GM18517 (cell line): ENCODE results near the gene PRDM13.

Experiments used
- ATAC-seq: cut with Tn5 transposase; IDR thresholded peaks from one replicate; pipeline ENCODE4 v1.9.1; 2021; ENCODE audit warnings: mild to moderate bottlenecking, moderate library complexity; ENCODE audit not compliant: unreplicated experiment

The PRDM13 gene

DNA sequence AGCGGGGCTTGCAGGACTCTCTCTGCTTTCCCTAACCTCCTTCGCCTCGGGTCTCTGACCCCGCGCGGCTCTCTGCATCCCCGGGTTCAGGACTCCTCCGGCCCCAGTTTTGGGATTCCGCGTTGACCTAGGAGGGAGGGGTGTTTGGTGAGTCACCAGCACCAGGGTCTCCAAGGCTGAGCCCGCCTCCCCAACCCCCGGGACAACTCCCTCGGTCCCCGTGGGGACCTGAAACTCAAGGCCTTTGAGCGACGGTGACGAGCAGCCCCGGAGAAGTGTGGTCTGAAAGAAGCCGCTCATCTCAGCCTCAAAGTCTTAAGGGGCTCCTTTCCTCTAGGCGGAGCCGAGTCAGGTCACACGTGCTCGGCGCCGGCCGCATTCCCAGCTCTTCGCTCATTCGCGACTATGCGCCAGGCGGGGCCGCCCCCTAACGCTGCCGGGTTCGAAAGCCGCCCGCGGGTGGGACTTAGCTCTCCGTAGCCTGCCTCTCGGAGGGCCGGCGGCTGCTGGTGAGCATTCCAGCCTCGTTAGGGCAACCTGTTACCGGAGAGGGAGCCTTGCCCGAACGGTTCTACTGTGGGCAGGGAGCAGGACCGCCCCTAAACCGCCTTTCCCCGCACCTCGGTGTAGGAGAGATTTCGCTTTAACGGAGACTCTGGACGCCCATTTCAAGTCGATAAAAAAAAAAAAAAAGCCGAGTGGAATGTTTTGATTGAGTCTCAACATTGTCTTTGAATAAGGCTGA, 3.0 kb upstream of the PRDM13 start:
- ATAC-seq, result no peak

DNA sequence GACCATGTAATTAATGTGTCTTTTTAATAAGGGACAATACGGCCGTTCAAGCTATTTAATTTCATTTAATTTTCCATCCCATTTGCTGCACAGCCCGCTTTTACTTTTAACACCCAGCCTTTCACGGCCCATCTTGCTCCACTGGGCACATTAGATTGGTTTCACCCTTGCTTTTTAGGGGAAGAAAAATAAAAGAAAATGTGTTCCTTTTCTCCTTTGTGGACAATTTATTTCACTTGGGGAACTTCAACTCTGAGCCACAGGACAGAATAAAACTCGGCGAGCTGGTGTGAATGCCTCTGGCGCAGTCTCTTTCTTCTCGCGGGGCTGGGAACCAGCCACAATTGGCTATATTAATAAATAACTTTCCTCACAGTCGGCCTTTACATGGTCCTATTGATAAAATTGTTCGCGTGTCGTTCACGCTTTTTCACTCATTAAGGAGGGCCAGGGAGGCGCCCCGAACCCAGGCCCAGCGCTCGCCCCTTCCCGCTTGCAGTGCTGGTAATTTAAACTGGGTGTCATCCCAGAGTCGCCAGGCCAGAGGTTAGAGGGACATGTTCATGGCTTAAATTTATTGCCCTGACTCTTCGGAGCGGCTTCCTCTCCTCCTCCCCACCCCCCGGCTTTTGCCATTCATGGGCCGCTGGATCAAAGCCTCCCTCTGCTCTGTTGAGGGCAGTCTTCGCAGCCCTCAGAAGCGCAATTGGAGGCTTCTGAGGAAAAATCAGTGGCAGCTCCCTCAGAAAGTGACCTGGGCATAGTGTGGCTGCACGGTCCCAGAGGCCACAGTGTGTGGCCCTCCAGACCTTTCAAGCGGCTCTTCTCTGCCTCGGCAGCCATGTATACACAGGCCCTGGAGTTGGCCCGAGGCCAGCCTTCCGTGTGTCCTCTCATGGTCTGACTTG, 2.2 kb upstream of the PRDM13 start:
- no peak for ATAC-seq

DNA sequence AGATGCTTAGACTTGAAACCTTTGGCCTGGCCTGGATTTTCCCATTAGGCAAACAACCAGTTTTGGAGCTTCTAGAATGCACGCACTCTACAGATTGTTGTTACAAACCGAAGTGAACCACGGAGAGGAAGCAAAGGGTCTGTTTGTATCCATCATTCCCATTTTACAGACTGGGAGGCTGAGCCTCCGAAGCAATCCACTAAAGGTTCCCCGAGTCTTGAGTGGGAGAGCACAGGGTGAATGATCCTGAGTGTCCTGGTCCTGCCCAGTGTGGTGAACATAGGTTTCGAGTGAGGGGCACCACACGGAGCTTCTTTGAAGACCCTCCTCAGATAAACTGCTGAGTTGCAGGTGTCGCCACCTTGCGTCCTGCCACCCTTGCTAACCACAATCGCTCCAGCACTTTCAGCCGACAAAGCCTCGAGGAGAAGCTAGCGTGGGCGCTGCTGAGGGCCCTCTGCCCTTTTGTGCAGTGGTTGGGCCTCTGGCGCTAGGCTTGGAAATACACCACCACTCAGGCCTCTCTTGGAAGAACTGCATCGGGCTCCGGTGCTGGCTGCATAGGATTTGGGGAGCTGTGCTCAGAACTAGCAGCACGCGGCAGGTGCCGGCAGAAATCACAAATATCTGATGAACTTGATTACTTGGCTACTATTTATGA, 1.4 kb upstream of the PRDM13 start:
- no peak for ATAC-seq

DNA sequence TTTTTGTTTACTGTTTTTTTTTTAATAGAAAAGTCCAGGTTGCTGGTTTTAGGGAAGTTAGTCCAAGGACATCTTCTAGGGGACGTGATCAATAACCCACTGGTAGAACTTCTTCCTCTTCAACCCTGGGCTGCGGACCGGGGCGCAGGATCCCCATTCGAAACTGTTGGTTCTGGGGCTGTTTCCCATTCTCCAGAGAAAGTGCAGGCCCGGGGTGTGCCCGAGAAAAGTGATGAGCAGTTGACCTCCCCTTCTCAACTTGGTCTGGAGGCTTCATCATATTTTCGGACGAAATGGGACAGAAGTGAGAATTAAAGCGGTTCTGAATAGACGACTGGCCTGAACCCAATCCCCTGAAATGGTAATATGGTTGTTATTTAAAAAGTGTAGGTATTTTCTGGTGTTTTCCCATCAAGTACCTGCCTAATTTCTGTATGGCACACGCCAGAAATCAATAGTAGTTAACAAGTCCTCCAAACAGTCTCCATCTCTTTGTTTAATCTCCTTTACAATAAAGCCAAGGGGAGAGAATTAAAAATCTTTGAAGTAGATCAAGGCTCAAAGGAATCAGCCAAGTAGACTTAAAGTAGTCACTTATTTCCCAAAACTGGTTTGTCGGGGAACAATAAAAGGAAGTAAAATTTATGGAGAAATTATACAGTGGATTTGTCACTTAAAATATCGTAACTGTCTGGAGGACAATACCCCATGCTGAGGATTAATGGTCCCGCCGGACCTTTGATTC, 550 bp upstream of the PRDM13 start:
- ATAC-seq, result no peak

DNA sequence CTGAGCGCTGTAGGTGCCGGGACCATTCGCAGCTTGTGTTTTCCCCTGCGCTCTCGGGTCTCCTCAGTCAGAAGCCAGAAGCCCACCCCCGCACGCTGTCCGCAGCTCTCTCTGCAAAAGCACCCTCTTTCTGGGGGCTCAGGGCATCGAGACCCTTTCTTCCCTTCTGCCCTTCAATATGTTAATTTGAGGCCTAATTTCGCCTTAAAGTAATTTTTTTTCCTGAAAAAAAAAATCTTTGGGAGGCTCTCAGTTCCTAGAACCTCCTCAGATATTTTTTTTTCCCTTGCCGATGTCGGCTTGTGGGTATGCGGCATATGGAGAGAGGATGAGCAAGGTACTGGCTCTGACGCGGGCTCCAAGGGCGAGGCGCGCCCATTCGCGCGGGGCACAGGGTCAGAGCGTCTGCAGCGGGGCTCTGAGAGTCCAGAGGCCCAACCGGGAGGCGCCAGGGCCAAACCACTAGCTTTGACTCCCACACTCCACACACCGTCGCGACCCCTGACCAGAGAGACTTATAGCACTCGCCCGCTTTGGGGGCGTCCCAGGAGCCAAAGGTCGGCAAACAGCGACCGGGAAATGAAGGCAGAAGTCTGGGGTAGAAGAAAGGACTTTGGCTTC, 893 bp downstream of the PRDM13 start:
- ATAC-seq, result no peak

DNA sequence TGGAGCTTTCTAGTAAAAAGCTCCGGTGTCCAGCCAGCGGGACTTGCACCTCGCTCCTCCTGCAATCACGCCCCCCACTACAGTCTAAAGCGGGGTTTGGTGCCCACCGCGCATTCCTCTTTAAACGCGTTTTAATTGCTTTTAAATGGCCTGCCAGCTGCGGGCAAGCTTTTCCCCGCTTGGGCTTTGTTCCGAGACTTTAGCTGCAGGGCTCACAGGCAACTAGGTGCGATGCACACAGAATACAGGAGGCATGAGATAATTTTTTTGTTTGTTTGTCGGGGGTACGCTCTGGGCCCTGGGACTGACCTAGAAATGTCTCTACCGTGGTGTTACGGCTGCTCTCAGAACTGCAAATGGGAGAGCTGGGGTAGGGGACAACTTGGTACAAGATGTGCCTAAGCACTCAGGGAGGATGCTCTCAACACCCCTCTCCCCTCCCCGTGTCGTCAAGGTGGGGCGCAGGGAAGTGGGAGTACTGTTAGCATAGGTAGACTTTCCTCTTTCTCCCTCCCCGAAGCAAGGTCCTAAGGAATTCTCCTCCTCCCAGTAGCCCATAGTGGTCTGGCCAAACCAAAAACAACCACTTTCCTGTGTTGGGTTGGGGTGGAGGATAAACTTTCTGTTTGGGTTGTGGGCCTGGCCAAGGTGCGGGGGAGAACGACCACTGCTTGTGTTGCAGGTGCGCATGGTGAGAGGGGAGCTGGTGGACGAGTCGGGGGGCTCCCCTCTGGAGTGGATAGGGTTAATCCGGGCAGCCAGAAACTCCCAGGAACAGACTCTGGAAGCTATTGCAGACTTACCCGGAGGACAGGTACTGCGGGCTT, 1.6 kb downstream of the PRDM13 start:
- ATAC-seq, result no peak

DNA sequence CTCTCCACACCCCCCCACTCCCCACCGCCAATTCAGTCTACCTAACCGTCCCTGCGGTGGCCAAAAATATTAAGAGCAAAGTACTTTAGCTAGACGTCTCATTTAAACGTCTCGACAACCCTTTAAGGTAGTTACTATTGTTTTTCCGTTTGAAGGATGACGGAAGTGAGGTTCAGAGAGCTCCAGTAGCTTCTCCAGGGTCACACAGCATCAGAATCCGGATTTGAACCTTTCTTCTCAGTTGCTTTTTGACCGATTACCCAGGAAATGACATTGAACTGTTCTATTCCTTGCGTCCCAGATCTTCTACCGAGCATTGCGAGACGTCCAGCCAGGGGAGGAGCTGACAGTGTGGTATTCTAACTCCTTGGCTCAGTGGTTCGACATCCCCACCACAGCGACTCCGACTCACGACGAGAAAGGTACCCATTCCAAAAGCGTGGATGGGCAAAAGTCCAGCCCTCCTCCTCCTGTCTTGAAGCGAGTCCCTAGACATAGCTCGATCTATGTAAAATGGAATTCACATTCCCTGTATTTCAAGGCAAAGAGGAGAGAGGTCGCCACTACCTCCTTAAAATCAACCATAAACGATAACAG, 2.4 kb downstream of the PRDM13 start:
- no peak for ATAC-seq

DNA sequence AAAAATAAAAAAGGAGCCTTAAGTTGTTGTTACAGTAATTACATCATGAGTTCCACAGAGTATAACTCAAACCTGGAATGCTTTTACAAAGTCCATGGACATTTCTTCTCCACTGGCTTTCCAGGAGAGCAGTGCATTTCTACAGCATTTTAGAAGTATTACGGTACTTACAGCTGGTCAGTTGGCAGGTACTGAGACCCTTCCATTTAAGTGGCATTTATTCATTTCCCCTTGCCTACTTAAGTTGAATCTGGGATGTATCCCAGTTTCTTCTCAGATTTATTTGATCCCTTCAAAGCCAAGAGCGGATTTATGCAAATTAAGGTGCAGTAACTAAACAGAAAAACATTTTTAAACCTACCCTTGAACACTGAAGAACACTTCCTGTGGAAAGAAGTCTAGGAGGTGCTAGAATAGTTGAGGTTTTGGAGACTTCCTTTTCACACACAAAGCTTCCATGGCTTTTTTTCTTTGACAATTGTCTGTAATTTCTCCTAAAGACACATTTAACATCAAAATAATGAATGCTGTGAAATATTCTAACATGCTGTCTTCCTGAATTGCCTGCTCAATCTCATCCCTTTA, 3.4 kb downstream of the PRDM13 start:
- no peak for ATAC-seq

DNA sequence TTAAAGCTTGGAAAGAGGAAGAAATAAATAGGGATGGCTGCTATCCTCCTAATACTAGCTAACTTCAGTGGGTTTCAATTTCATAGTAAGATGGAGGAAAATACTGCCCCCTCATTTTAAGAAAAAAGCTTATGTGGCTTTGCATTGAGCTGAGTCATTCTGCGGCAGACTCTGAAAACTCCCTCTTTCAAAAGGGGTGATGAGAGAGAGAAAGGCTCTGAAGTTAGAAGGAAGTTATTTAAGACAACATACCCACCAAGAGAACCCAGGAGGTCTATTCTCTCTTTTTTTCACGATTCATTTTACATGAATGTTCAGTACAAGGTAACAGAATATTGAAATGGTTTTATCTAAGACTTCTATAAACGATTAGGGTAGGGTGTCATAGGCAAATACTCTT, 4.5 kb downstream of the PRDM13 start:
- peak; percentile 77 for ATAC-seq

DNA sequence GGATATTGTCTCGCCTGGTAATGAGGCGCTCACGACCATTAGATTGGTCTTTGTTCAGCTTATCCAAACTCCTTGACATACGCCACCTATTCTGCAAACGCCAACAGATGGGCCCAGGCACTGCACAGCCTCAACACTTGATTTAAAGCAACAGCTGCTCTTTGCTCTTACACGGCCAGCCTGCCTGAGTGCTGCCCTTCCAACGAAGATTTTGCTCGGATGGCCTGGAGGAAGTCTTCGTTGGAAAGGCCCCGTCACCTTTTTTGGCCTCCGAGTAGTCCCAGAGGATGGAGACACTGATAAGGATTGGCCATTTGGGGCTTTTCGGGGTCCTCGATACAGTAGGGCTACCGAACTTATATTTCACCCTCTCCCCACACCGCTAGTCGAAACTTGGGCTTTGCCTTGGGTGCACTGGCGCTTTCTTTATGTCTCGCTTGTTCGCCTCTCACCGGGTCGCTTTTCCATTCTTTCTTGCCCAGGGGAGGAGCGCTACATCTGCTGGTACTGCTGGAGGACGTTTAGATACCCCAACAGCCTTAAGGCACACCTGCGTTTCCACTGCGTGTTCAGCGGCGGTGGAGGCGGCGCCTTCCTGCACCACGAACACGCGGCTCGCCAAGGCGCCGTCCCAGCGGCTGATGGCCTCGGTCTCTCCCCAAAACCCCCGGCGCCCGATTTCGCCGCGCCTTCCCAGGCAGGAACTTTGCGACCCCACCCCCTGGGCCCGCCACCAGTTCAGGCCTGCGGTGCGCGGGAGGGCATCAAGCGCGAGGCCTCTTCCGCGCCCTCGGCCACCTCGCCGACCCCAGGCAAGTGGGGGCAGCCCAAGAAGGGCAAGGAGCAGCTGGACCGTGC, 6.1 kb downstream of the PRDM13 start:
- ATAC-seq, result peak; percentile 3

DNA sequence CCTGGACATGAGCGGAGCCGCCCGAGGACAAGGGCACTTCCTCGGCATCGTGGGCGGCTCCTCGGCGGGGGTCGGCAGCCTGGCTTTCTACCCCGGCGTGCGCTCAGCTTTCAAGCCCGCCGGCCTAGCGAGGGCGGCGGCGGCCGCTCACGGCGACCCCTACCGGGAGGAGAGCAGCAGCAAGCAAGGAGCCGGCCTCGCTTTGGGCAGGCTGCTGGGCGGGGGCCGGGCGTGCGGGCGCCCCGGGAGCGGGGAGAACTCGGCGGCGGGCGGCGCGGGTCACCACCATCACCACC, 6.7 kb downstream of the PRDM13 start:
- ATAC-seq, result peak; percentile 25

DNA sequence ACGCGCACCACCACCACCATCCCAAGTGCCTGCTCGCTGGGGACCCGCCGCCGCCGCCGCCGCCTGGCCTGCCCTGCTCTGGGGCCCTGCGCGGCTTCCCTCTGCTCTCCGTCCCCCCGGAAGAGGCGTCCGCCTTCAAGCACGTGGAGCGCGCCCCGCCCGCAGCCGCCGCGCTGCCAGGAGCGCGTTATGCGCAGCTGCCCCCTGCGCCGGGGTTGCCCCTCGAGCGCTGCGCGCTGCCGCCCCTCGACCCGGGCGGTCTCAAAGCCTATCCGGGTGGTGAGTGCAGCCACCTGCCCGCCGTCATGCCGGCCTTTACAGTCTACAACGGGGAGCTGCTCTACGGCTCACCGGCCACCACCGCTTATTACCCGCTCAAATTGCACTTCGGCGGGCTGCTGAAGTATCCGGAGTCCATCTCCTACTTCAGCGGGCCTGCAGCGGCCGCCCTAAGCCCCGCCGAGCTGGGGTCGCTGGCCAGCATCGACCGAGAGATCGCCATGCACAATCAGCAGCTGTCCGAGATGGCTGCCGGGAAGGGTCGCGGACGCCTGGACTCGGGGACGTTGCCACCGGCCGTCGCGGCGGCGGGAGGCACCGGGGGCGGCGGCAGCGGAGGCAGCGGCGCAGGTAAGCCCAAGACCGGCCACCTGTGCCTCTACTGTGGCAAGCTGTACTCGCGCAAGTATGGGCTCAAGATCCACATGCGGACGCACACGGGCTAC, 7.2 kb downstream of the PRDM13 start:
- ATAC-seq, result peak; percentile 40

DNA sequence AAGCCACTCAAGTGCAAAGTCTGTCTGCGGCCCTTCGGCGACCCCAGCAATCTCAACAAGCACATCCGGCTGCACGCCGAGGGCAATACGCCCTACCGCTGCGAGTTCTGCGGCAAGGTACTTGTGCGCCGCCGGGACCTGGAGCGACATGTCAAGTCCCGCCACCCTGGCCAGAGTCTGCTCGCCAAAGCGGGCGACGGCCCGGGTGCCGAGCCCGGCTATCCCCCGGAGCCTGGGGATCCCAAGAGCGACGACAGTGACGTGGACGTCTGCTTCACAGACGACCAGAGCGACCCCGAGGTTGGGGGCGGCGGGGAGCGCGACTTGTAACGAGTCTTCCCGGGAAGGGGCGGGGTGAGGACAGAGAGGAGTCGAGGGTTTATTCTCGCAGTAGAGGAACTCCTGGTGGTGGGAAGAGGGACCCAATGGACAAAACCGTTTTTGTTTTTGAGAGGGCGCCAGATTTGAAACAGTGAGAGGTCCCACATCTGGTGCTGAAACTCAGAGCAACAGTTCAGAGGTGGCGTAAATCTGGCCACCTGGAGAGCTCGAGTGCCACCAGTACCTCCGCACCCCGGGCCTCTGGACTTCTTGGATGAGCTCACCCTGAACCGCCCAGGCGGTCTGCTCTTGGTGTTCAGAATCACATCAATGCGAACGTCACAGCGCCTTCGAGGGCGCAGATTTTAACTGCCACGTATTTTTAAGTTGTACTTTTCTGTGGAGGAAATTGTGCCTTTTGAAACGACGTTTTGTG, 8.0 kb downstream of the PRDM13 start:
- ATAC-seq, result peak; percentile 10

DNA sequence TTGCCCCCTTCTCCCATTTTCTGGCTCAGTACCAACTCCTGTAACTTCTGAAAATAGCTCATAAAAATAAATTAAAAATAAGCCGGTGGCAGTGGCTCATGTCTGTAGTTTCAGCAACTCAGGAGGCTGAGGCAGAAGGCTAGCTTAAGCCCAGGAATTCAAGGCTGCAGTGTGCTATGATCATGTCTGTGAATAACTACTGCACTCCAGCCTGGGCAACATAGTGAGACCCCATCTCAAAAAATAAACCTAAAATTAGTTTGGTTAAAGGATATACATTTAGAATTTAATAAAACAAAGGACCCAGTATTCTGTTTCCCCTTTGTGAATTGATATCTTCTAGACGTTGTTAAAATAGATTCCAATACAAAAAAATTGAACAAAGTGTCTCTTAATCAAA, 10.5 kb downstream of the PRDM13 start:
- no peak for ATAC-seq

DNA sequence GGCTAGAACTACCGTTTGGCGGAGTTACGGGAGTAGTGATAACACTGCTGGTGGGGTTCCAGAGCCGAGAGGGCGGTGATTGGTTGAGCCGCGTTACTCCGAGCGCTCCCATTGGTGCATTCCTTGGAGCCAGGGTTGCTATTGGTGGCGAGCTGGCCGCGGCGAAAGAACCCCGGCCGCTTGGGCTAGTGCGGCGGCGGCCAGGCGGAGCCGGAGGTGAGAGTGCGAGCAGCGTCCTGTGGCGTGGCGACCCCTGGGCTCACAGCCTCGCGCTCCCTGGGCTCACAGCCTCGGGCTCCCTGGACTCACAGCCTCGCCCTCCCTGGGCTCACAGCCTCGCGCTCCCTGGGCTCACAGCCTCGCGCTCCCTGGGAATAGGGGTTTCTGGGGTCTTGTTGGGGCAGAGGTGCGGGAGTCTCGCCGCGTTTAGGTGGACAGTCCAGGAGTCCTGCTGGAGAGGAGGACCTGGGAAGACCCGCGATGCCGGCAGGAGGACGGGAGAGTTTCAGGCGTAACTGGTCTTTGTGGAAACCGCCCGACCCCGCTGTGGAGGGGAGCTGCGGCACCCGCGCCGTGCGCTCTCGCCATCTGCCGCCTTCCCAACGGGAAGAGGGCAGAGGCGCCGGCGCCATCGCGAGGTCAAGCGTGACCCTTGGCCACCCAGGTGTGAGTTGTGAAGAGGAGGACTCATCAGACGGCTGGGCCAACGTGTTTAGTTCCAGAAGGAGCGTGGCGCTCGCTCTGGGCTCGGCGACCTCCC, 12.2 kb downstream of the PRDM13 start:
- no peak for ATAC-seq

DNA sequence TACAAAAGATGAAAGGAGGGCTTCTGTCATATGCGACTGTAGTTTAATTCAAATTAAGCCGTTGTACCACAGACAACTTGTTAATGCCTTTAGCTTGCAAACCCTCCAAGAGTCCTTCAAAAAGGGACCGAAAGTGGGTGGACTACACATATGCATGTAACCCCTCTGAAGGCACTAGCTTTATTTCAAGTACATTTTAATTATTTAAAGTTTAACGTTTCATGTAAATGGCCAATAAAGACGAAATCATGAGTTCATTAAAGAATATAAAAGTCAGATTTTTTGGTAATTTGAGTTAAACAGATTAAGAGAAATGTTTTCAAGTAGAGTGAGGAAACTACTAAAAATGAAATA, 12.8 kb downstream of the PRDM13 start:
- no peak for ATAC-seq
